GM18508 (cell line): ENCODE data around the gene PIPOX.

Experiments
- ATAC-seq: cut with Tn5 transposase; IDR thresholded peaks from one replicate; pipeline ENCODE4 v1.9.1; 2021; ENCODE audit warnings: moderate number of reproducible peaks; ENCODE audit not compliant: insufficient read depth, unreplicated experiment

PIPOX gene

DNA sequence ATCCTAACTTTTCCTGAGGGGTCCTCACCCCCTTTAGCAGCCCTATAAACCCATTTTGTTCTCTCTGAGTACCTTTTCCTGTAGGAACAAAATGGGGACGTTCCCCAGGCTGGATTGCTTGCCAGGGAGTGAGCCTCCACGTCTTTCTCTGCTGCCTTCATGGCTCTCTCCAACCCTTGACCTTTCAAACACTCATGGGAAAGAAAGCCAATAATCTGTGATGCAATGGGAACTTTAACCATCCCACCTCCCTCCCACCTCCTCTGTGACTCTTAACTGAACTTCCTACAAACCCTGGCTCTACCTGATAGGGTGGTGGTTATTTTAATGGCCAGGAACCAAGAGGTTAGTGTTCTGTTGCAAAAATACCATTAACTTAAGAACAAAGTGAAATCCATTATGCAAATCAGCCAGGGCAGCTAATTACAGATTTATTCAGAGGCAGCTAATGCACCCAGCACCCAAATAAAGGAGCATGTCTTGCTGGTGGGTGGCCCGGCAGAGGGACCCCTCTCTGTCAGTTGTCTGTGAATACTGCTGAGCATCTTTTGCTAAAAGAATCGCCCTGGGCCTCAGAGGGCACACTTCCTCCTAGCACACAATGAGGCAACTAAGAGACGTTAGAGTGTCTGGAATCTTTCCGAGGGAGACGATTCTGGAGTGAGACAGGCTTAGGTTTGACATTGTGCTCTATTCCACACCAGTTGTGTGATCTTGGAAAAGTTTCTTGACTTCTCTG, 3.0 kb downstream of the PIPOX start:
- ATAC-seq = no peak

GRCh38 chr17:29046473-29046839, 3.5 kb downstream of the PIPOX start:
- ATAC-seq = no peak

DNA sequence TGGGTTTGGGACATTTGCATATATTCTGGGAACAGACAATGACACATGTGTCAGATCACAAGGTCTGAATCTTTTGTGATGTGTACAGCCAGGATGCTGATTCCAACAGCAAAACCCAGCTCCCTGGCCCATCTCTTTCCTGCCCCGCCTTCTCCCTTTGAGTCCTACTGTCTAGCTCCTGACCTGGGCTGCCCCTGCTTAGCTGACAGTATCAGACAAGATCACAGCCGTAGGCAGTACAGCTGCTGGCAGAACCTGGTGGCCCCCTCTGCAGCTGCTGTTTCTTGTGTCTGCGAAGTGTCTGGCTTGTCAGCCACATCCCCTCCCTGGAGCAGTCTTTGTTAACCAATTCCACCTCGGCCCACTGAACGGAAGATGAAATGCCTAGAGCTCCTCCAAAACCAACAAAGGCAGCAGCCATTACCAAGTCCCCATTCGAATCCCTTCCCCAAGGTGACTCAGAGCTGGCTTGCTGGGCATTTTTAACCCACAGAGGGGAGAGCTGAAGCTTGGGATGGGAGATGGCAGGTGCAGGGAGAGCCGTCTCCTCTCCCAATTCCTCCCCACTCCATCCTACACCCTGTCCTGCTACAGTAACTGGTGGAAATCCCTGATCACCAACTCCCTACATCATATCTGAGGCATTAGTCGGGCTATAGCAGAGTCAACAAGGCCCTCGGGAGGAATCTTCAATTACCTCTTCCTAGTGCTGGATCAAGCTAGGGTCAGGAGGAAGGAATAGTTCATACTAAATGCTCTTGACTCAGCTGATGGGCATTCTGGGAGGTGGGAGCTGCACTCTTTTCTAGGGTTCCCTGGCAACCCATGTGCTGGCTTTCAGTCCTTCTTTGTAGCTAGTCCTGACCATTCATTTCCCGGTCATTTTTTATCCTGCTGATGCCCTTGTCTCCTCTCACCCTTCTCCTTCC, 5.8 kb downstream of the PIPOX start:
- no peak for ATAC-seq

GRCh38 chr17:29049541-29050145, 6.7 kb downstream of the PIPOX start:
- no peak for ATAC-seq

- ATAC-seq = no peak
Observed at GRCh38 chr17:29050176-29050575, 7.2 kb downstream of the PIPOX start.

- no peak for ATAC-seq
Observed at GRCh38 chr17:29051194-29051593, 8.3 kb downstream of the PIPOX start.

- no peak for ATAC-seq
Observed at GRCh38 chr17:29051731-29052130, 8.8 kb downstream of the PIPOX start.

DNA sequence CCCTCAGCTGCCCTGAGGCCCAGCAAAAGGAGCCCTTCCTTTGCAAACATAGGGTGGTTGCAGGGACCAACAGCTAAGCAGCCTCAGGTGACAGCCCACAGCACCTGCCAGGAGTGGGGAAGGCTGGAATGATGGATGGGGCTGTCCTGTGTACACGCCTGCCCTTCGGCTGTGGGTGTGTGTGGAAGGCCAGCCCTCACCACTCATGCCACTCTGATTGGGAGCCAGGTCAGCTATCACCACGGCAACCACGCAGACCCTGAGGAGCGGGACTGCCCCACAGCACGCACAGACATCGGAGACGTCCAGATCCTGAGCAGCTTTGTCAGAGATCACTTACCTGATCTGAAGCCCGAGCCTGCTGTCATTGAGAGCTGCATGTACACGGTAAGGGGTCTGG, 11.9 kb downstream of the PIPOX start:
- ATAC-seq = no peak

DNA sequence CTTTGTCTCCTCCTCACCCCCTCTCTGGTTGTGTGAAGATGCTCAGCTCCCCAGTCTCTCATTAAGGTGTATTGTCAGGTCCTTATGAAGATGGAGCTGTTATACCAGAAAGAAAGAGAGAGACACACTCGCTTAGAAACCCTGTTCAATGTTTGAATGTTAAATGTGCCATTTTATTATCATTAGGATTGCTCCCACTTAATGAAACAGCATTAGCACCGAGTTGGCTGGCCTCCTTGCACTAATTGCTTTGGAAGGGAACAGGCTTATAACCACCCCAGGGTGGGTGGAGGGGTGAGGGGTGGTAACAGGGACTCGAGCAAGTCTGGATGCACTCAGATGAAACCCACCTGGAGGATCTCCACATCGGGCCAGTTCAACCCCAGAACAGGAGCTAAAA, 14.4 kb downstream of the PIPOX start:
- ATAC-seq = no peak

GRCh38 chr17:29058391-29058790, 15.4 kb downstream of the PIPOX start:
- ATAC-seq = no peak

DNA sequence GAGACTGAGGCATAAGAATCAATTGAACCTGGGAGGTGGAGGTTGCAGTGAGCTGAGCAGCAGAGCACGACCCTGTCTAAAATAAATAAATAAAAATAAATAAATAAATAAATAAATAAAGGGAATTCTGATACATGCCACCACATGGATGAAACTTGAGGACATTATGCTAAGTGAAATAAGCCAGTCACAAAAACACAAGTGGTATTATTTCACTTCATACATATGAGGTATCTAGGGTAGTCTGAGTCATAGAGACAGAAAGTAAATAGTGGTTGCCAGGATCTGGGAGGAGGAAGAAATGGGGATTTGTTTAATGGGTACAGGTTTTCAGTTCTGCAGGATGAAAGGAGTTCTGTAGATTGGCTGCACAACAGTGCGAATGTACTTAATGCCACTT, 16.3 kb downstream of the PIPOX start:
- no peak for ATAC-seq

GRCh38 chr17:29060475-29060874, 17.5 kb downstream of the PIPOX start:
- no peak for ATAC-seq

DNA sequence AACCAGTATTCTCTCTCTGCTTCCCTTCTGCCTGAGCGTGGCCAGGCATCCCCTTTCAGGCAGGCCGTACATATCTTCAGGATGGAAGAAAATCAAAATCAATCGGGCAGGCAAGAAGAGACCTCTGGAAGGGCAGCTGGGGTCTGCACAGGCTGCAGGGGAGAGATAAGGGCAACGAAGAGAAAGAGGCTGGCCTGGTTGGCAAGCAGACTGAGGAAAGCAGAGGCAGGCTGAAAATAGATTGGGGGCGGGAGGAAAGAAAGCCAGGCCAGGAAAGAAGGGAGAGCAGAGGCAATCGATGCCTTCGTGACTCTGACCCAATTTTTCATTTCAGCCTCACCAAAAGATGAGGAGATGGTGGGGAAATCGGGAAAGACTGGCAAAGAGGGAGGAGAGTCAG, 18.1 kb downstream of the PIPOX start:
- ATAC-seq = no peak

DNA sequence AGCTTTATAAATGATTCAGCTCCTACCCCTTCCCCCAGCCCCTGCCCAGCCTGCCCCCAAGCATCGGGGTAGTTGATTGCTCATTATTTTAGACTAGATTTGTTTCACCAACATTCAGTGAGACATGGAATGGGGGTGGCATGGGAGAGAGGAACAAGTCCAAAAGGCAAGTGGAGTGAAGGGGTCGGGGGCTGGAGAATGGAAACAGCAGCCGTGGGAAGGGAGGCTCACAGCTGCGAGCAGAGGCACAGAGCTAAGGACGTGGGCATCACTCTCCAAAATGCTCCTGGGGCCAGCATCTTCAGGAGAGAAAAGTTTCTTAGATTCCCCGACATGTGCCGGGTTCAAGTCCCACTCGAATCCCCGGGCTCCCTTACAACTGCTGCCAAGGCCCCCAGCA, 19.3 kb downstream of the PIPOX start:
- no peak for ATAC-seq

DNA sequence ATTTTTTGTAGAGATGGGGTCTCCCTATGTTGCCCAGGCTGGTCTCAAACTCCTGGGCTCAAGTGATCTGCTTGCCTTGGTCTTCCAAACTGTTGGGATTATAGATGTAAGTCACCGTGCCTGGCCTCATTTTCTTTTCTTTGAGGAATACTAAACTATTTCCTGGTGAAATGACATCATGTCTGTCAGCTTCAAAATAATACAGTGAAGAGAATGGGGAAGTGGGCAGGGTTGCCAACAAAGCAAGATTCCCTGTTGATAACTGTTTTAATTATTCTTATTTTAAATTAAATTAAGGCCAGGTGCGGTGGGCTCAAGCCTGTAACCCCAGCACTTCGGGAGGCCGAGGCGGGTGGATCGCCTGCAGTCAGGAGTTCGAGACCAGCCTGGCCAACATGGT, 21.1 kb downstream of the PIPOX start:
- no peak for ATAC-seq

DNA sequence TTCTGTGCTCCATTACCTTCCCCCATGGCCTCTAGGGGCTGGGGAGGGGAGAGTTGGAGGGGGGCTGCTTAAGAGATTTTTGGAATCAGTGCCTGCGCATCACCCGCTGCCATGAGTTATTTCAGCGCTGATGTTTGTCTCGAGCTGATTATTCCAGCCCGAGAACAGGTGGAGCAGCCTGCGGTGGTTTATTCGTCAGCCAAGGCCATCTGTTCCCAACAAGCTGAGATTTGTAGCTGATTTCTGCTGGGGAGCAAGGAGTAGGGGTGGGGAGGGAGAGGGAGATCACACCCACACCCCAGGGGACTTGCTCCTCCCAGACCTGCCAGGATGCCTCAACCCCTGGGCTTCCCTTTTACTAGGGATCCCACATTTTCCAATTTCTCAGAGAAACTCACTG, 23.1 kb downstream of the PIPOX start:
- no peak for ATAC-seq

GRCh38 chr17:29066606-29067005, 23.7 kb downstream of the PIPOX start:
- no peak for ATAC-seq

- ATAC-seq = no peak
Observed at GRCh38 chr17:29068818-29069217, 25.9 kb downstream of the PIPOX start.

GRCh38 chr17:29069526-29070041, 26.6 kb downstream of the PIPOX start:
- ATAC-seq = no peak

GRCh38 chr17:29070308-29070707, 27.4 kb downstream of the PIPOX start:
- no peak for ATAC-seq

DNA sequence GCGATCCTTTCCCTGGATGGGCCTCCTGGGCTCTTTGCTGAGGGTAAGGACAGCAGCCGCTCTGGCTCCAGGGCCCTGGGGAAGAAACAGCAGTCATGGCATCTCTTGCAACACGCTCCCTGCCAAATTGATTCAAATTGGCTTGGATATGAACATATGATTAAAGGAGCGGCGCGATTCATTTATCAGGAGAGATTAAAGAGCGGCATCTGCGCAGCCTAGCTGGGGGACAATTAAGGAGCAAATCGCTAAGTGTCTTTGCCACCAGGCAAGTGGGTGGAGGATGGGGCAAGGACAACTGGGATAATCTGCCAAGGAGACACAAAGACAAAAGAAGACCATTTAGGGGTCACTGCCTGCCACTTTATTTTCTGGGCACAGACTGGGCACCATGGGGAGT, 27.8 kb downstream of the PIPOX start:
- no peak for ATAC-seq
